Measurements from ENCODE around the gene SPATS2L.
A peak's percentile ranks its signal among the peaks of the same experiment; 100 is the strongest.

Gene SPATS2L

GRCh38 chr2:200305797-200306195 lies 697 bp upstream of the SPATS2L start (continued):
- TF ChIP-seq OSR2 (tag by site-specific recombination; IDR thresholded peaks at IDR 0.05) = no peak
- peak; percentile 93 for TF ChIP-seq ZNF394 (tag by site-specific recombination; IDR thresholded peaks at IDR 0.05; ENCODE audit: borderline replicate concordance)
- peak; percentile 17; the same call in 1 of the 2 replicates for TF ChIP-seq EGR2 (tag by site-specific recombination; IDR thresholded peaks at IDR 0.05; ENCODE audit: low read depth)
- TF ChIP-seq ZNF660 (tag by site-specific recombination; IDR thresholded peaks at IDR 0.05) = 0 out of 2 replicates have a peak, but pooled peaks have one; percentile 13
- TF ChIP-seq ZNF560 (tag by site-specific recombination; IDR thresholded peaks at IDR 0.05; ENCODE audit: borderline replicate concordance) = 0 out of 2 replicates have a peak, but pooled peaks have one; percentile 61
- TF ChIP-seq ZNF155 (tag by site-specific recombination; IDR thresholded peaks at IDR 0.05) = no peak
- no peak for TF ChIP-seq MEIS1 (CRISPR knock-in tag; IDR thresholded peaks at IDR 0.05; ENCODE audit: borderline replicate concordance)
- TF ChIP-seq ZXDB (tag by site-specific recombination; IDR thresholded peaks at IDR 0.05) = peak; percentile 41; the same call in 1 of the 2 replicates
- TF ChIP-seq ZNF266 (tag by site-specific recombination; IDR thresholded peaks at IDR 0.05; ENCODE audit: low read depth) = peak; percentile 61; the same call in 1 of the 2 replicates
- no peak for TF ChIP-seq ZNF148 (tag by site-specific recombination; IDR thresholded peaks at IDR 0.05; ENCODE audit: borderline replicate concordance)
- TF ChIP-seq ZNF623 (tag by site-specific recombination; IDR thresholded peaks at IDR 0.05) = peak; percentile 70
- peak; percentile 87 for TF ChIP-seq ZNF558 (tag by site-specific recombination; IDR thresholded peaks at IDR 0.05)
- TF ChIP-seq ZNF670 (tag by site-specific recombination; IDR thresholded peaks at IDR 0.05; ENCODE audit: low read depth) = no peak
- peak; percentile 48 for TF ChIP-seq ZBTB8A (tag by site-specific recombination; IDR thresholded peaks at IDR 0.05)
- 0 out of 2 replicates have a peak, but pooled peaks have one; percentile 51 for TF ChIP-seq RBAK (tag by site-specific recombination; IDR thresholded peaks at IDR 0.05)
- peak; percentile 79 for TF ChIP-seq ZNF433 (tag by site-specific recombination; IDR thresholded peaks at IDR 0.05; ENCODE audit: low read depth)
- TF ChIP-seq ZNF426 (tag by site-specific recombination; IDR thresholded peaks at IDR 0.05) = peak; percentile 77
- TF ChIP-seq TCF7L2 (IDR thresholded peaks at IDR 0.05; ENCODE audit: borderline replicate concordance, low read depth, low read length) = no peak

DNA sequence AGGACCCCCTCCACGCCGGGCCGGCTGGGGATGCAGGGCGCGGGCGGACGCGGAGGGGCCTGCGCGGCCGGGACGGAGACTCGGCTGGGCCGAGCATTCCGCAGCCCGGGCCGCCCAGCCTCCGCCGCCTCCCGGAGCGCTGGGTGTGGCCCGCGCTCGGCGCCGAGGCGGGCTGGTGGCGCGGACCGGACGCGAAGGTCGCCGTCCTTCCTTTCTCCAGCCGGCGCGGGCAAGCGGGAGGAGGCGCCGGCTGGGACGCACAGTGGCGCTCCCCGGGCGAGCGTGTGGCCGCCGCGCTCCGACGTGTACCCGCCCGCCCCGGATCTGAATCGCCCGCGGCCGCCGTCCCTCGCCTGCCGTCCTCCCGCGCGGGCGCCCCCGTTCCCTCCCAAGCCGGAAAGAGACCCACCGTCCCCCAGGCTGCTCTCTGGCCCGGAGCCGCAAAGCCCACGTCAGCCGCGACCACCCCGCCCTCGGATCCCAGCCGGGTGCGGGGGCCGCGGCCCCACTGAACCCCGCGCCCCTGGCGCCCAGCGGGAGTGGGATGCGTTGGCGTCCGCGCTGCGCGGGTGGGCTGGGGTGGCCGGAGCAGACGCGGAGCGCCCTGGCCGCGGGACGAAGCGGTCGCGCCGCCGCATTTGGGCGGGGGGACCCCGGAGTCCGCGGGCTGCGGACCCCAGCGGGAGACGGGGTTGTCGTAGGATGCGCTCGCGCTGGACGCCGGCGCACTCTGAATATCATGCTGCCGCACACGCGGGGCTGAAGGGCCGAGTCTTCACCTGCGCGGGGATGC lies 634 bp downstream of the SPATS2L start:
- no peaks in the 10 kb centered on the region for H3K9me3 ChIP-seq (ENCODE audit: control insufficient read depth, insufficient read depth, low read depth, low read length)
- H3K27ac ChIP-seq (ENCODE audit: extremely low read depth, low read depth, low read length) = peak overlapping the region; percentile 87; the same call in 1 of the 2 replicates
- H3K4me1 ChIP-seq (ENCODE audit: control insufficient read depth, insufficient read depth, low read length) = peaks cover 17% of the 10 kb centered on the region
- CTCF ChIA-PET = interaction anchor here (2.4 kb wide), 1 partner anchor 174 kb away, joined by 8 read pairs; no protein-coding TSS in a partner anchor
- H3K36me3 ChIP-seq (ENCODE audit: control insufficient read depth in 2 of 2, insufficient read depth in 1 of 2, low read length in 2 of 2) = no peaks in the 10 kb centered on the region
- H3K4me3 ChIP-seq (ENCODE audit: low read depth, low read length) = peak overlapping the region; percentile 86
- POLR2A ChIA-PET = interaction anchor here (0.6 to 1.3 kb wide), 3 partner anchors 16 to 47 kb away, joined by 3 read pairs; no protein-coding TSS in a partner anchor
- TF ChIP-seq ZNF433 (tag by site-specific recombination; IDR thresholded peaks at IDR 0.05; ENCODE audit: low read depth) = no peak
- no peak for TF ChIP-seq ZSCAN30 (tag by site-specific recombination; IDR thresholded peaks at IDR 0.05)
- no peak for TF ChIP-seq SCRT1 (tag by site-specific recombination; IDR thresholded peaks at IDR 0.05; ENCODE audit: borderline replicate concordance)
- TF ChIP-seq ZBTB1 (tag by site-specific recombination; IDR thresholded peaks at IDR 0.05) = no peak
- TF ChIP-seq ZNF629 (tag by site-specific recombination; IDR thresholded peaks at IDR 0.05) = no peak
- no peak for TF ChIP-seq REPIN1 (tag by site-specific recombination; IDR thresholded peaks at IDR 0.05; ENCODE audit: low read depth)
- no peak for TF ChIP-seq ZNF175 (tag by site-specific recombination; IDR thresholded peaks at IDR 0.05)
- TF ChIP-seq ZNF777 (tag by site-specific recombination; IDR thresholded peaks at IDR 0.05; ENCODE audit: borderline replicate concordance) = no peak
- no peak for TF ChIP-seq AEBP2 (tag by site-specific recombination; IDR thresholded peaks at IDR 0.05; ENCODE audit: borderline replicate concordance)
- TF ChIP-seq ZNF138 (tag by site-specific recombination; IDR thresholded peaks at IDR 0.05; ENCODE audit: borderline replicate concordance) = no peak
- TF ChIP-seq ZFHX2 (tag by site-specific recombination; conservative IDR thresholded peaks at IDR 0.05) = peak; percentile 96
- TF ChIP-seq ZNF529 (tag by site-specific recombination; IDR thresholded peaks at IDR 0.05; ENCODE audit: insufficient replicate concordance) = no peak
- no peak for TF ChIP-seq ZNF416 (tag by site-specific recombination; IDR thresholded peaks at IDR 0.05)
- no peak for TF ChIP-seq GFI1B (tag by site-specific recombination; IDR thresholded peaks at IDR 0.05)
- peak; percentile 85 for TF ChIP-seq ZBTB20 (tag by site-specific recombination; IDR thresholded peaks at IDR 0.05)
- TF ChIP-seq ZNF785 (tag by site-specific recombination; IDR thresholded peaks at IDR 0.05) = no peak
- no peak for TF ChIP-seq ZNF626 (tag by site-specific recombination; IDR thresholded peaks at IDR 0.05)

Data from HEK293 (cell line).